Measurements from ENCODE around the gene GPRC5D. TPM values are rescaled to one million over a fixed set of nuclear protein-coding genes. Genes with fewer than 3 reads are reported as not detected.

GPRC5D gene
- polyA plus RNA-seq, 1 of the 3 experiments (the other 2 are of a cell fraction): not detected

DNA sequence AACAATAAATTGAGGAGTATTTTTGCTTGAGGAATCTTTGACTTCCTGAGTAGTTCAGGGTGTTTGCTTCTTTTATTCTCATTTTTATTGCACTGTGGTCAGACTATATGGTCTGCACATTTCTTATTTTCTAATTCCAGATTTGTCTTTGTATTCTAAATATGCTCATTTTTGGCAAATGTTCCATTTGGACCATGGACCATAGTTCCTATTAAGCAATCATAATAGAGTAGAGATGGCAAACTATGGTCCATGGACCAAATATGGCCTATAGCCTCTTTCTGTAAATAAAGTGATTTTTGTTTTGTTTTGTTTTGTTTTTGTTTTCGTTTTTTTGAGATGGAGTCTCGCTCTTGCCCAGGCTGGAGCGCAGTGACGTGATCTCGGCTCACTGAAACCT is 58.5 kb downstream of the GPRC5D start (continued):
- TF ChIP-seq NFIC (IDR thresholded peaks at IDR 0.05; ENCODE audit: borderline replicate concordance) (no peak), CHD2 (IDR thresholded peaks at IDR 0.05; ENCODE audit: low read length, partially characterized antibody) (no peak), POLR2AphosphoS5 (IDR thresholded peaks at IDR 0.05; ENCODE audit: low read depth, low read length) (no peak), TEAD4 (IDR thresholded peaks at IDR 0.05; ENCODE audit: borderline replicate concordance, insufficient read depth) (no peak)

DNA sequence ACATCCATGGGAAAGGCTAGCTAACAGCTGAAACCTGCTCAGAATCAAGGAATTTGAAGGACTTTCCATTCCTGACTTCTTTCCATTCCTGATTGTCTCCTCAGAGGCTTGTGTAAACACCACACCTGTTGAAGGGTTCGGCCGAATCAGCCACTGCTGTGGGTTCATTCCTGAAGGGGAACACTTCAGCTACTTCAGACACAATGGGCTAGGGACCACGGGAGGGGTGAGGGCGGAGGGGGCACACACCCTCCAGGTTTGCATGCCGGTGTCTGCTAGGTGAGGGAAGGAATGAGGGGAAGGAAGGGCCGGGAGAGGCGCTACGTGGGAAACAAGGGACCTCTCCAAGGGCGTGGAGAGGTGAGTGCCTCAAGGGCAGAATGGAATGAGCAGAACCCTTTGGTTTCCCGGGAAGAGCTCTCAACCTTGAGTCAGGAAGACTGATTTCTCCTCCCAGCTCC is 59.3 kb downstream of the GPRC5D start:
- no peaks in the 10 kb centered on the region for H3K36me3 ChIP-seq (replicated peaks in 1 of 2; ENCODE audit: control insufficient read depth in 1 of 2, insufficient read depth in 2 of 2, low read length in 1 of 2)
- H3K4me1 ChIP-seq (ENCODE audit: control insufficient read depth in 1 of 2, insufficient read depth in 2 of 2, low read depth in 1 of 2, low read length in 1 of 2): peaks cover 5 to 14% of the 10 kb centered on the region in 2 experiments; a peak in 1 of 4 replicates
- POLR2A ChIA-PET: no interaction called here
- no peaks in the 10 kb centered on the region for H3K79me2 ChIP-seq (ENCODE audit: insufficient read depth)
- no peak overlapping the region for H3K4me3 ChIP-seq (ENCODE audit: low read depth in 2 of 2, low read length in 1 of 2)
- H3F3A ChIP-seq (replicated peaks; ENCODE audit: insufficient read depth): peaks cover 12% of the 10 kb centered on the region
- no peak overlapping the region for H3K4me2 ChIP-seq
- no peaks in the 10 kb centered on the region for H3K9me2 ChIP-seq
- H3K27ac ChIP-seq (ENCODE audit: low read depth in 2 of 2, low read length in 1 of 2): no peak overlapping the region
- CTCF ChIA-PET: interaction anchor here (0.9 kb wide), 1 partner anchor 105 kb away, joined by 3 read pairs; no protein-coding TSS in a partner anchor
- no peaks in the 10 kb centered on the region for H4K20me1 ChIP-seq (ENCODE audit: insufficient read depth)
- DNase-seq: no peak
- no peak overlapping the region for H3K9ac ChIP-seq
- no peaks in the 10 kb centered on the region for H3K27me3 ChIP-seq (ENCODE audit: insufficient read depth)
- no peak overlapping the region for H2AFZ ChIP-seq (ENCODE audit: low read depth)
- 82% methylated on average over 10 of the region's 10 CpGs for WGBS (ENCODE audit: low lambda C conversion rate)
- H3K9me3 ChIP-seq: no peaks in the 10 kb centered on the region
- no peak for TF ChIP-seq JUND (IDR thresholded peaks at IDR 0.05)
- TF ChIP-seq, protein P1, sequence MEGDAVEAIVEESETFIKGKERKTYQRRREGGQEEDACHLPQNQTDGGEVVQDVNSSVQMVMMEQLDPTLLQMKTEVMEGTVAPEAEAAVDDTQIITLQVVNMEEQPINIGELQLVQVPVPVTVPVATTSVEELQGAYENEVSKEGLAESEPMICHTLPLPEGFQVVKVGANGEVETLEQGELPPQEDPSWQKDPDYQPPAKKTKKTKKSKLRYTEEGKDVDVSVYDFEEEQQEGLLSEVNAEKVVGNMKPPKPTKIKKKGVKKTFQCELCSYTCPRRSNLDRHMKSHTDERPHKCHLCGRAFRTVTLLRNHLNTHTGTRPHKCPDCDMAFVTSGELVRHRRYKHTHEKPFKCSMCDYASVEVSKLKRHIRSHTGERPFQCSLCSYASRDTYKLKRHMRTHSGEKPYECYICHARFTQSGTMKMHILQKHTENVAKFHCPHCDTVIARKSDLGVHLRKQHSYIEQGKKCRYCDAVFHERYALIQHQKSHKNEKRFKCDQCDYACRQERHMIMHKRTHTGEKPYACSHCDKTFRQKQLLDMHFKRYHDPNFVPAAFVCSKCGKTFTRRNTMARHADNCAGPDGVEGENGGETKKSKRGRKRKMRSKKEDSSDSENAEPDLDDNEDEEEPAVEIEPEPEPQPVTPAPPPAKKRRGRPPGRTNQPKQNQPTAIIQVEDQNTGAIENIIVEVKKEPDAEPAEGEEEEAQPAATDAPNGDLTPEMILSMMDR (IDR thresholded peaks at IDR 0.05): no peak
- no peak for TF ChIP-seq FOXM1 (IDR thresholded peaks at IDR 0.05; ENCODE audit: low read depth)
- TF ChIP-seq GATA2 (CRISPR knock-in tag; IDR thresholded peaks at IDR 0.05): no peak
- no peak for TF ChIP-seq FOSL2 (IDR thresholded peaks at IDR 0.05; ENCODE audit: borderline replicate concordance, low read depth)
- TF ChIP-seq, protein P2, sequence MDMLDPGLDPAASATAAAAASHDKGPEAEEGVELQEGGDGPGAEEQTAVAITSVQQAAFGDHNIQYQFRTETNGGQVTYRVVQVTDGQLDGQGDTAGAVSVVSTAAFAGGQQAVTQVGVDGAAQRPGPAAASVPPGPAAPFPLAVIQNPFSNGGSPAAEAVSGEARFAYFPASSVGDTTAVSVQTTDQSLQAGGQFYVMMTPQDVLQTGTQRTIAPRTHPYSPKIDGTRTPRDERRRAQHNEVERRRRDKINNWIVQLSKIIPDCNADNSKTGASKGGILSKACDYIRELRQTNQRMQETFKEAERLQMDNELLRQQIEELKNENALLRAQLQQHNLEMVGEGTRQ (IDR thresholded peaks at IDR 0.05; ENCODE audit: borderline replicate concordance, low read depth, low read length): no peak
- no peak for TF ChIP-seq RFX5 (IDR thresholded peaks at IDR 0.05; ENCODE audit: low read length)

DNA sequence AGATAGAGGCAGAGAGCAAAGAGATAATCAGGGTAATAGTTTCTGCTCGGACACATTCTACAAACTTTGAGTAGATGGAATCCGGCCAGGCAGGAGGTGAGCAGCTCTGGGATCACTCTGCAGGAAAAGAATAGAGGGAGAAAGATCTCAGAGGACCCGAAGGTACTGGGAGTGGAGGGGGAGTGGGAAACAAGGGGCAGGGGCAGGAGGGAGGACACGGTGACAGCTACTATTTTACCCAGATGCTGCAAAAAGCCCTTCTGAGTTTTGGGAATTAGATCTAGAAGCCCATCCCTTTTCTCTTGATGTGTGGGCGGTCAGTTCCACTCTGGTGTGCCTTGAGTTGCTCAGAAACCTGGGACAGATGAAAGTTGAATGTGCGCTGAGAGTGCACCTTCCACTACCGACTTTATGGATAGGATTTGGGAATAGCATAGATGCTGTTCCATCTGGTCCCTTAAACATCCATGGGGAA is 60.1 kb downstream of the GPRC5D start:
- peak overlapping the region; percentile 89 for H2AFZ ChIP-seq (ENCODE audit: low read depth)
- WGBS (ENCODE audit: low lambda C conversion rate): 53% methylated on average over 7 of the region's 7 CpGs
- H3K9me2 ChIP-seq: no peaks in the 10 kb centered on the region
- peak overlapping the region; percentile 79 for H3K4me2 ChIP-seq
- ChIA-PET POLR2A (no interaction called here), CTCF (interaction anchor here (0.9 to 2.1 kb wide), 5 partner anchors 10 to 364 kb away, joined by 3 to 16 read pairs (median 5); no protein-coding TSS in a partner anchor)
- no peak for DNase-seq
- H3K4me1 ChIP-seq (ENCODE audit: control insufficient read depth in 1 of 2, insufficient read depth in 2 of 2, low read depth in 1 of 2, low read length in 1 of 2): peaks cover 5 to 14% of the 10 kb centered on the region in 2 experiments; a peak in 1 of 4 replicates
- H3K4me3 ChIP-seq (ENCODE audit: low read depth in 2 of 2, low read length in 1 of 2): peak overlapping the region; percentile 51 to 60; a peak in 3 of 4 replicates
- TF ChIP-seq, protein P3, sequence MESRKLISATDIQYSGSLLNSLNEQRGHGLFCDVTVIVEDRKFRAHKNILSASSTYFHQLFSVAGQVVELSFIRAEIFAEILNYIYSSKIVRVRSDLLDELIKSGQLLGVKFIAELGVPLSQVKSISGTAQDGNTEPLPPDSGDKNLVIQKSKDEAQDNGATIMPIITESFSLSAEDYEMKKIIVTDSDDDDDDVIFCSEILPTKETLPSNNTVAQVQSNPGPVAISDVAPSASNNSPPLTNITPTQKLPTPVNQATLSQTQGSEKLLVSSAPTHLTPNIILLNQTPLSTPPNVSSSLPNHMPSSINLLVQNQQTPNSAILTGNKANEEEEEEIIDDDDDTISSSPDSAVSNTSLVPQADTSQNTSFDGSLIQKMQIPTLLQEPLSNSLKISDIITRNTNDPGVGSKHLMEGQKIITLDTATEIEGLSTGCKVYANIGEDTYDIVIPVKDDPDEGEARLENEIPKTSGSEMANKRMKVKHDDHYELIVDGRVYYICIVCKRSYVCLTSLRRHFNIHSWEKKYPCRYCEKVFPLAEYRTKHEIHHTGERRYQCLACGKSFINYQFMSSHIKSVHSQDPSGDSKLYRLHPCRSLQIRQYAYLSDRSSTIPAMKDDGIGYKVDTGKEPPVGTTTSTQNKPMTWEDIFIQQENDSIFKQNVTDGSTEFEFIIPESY (IDR thresholded peaks at IDR 0.05; ENCODE audit: borderline replicate concordance, low read depth): no peak
- TF ChIP-seq CHD2 (IDR thresholded peaks at IDR 0.05; ENCODE audit: low read length, partially characterized antibody) (no peak), YY1 (IDR thresholded peaks at IDR 0.05; ENCODE audit: low read depth) (no peak)
- H3K79me2 ChIP-seq (ENCODE audit: insufficient read depth): no peaks in the 10 kb centered on the region
- H3F3A ChIP-seq (replicated peaks; ENCODE audit: insufficient read depth): peaks cover 11% of the 10 kb centered on the region
- no peaks in the 10 kb centered on the region for H3K9me3 ChIP-seq
- H3K36me3 ChIP-seq (replicated peaks in 1 of 2; ENCODE audit: control insufficient read depth in 1 of 2, insufficient read depth in 2 of 2, low read length in 1 of 2): no peaks in the 10 kb centered on the region
- peak overlapping the region; percentile 58 for H3K9ac ChIP-seq
- H3K27ac ChIP-seq (ENCODE audit: low read depth in 2 of 2, low read length in 1 of 2): peak overlapping the region in 1 of 2 experiments; percentile 33; a peak in 1 of 4 replicates
- H3K27me3 ChIP-seq (ENCODE audit: insufficient read depth): no peaks in the 10 kb centered on the region
- H4K20me1 ChIP-seq (ENCODE audit: insufficient read depth): no peaks in the 10 kb centered on the region

Measured in SK-N-SH (cell line).